ENCODE data around the gene MANBA. TPM values are rescaled to one million over a fixed set of nuclear protein-coding genes. Genes with fewer than 3 reads are reported as not detected.

The MANBA gene
- 10 to 100 TPM; 21.9 to 30.1 (median 24.5) TPM for total RNA-seq
- polyA plus RNA-seq: 10 to 100 TPM; 15.6 to 32.7 TPM
- long read RNA-seq, donor 1, transcript MANBA-201 (17 exons, 3,361 nt): major isoform, 15 of 37 reads
- long read RNA-seq, donor 1, partial matches to known transcripts: 11 of 37 reads
- long read RNA-seq, donor 1, other reads (novel, unspliced or antisense): 11 of 37 reads
- long read RNA-seq, donor 2, partial matches to known transcripts: 14 of 17 reads
- long read RNA-seq, donor 2, other reads (novel, unspliced or antisense): 0 of 17 reads
- long read RNA-seq, donor 3, transcript MANBA-201 (17 exons, 3,361 nt): major isoform, 16 of 25 reads
- long read RNA-seq, donor 3, partial matches to known transcripts: 5 of 25 reads
- long read RNA-seq, donor 3, other reads (novel, unspliced or antisense): 4 of 25 reads

- Histone ChIP-seq H3K27ac (peak within 1 kb of the TSS; percentile 9 to 50), H3K27me3 (no peaks in the 10 kb centered on the region), H3K36me3 (no peaks in the 10 kb centered on the region), H3K4me1 (ENCODE audit: insufficient read depth) (no peaks in the 10 kb centered on the region), H3K4me3 (peak within 1 kb of the TSS; percentile 98), H3K9me3 (no peaks in the 10 kb centered on the region)
- 0% methylated on average over 38 to 60 of the region's 60 CpGs for WGBS, 3 donors
- intact Hi-C loops (cut with DNase I): loop anchor here in 1 of 4 donors (10.0 kb wide), 1 partner anchor 54 kb away; no protein-coding TSS in a partner anchor
- TF ChIP-seq EP300 (IDR thresholded peaks at IDR 0.05): no peak
- TF ChIP-seq CTCF (IDR thresholded peaks at IDR 0.05): no peak
- TF ChIP-seq POLR2A (IDR thresholded peaks at IDR 0.05): no peak
- DNase-seq: peak; percentile 70 to 79 (median 74)
These were observed at the start of gene MANBA for GRCh38 chr4:102760645-102761295. Gene MANBA, minus strand, starts transcription at chr4:102760968. Its CDS starts 74 bp downstream, at chr4:102760894.

GRCh38 chr4:102809691-102810090, 48.9 kb upstream of the MANBA start:
- TF ChIP-seq CTCF (IDR thresholded peaks at IDR 0.05) (no peak), EP300 (IDR thresholded peaks at IDR 0.05) (no peak), POLR2A (IDR thresholded peaks at IDR 0.05) (no peak)
- no peak overlapping the region for H3K27ac ChIP-seq
- no peaks in the 10 kb centered on the region for H3K27me3 ChIP-seq
- H3K36me3 ChIP-seq: no peaks in the 10 kb centered on the region
- H3K4me1 ChIP-seq (ENCODE audit: insufficient read depth): peaks cover 10% of the 10 kb centered on the region
- 82 to 91% (median 86%) methylated on average over 2 of the region's 2 CpGs for WGBS, 3 donors
- H3K9me3 ChIP-seq: no peaks in the 10 kb centered on the region
- intact Hi-C loops (cut with DNase I): loop anchor here in 1 of 4 donors (10.0 kb wide), 1 partner anchor 45 kb away; the partner anchor contains the start of gene MANBA
- DNase-seq: no peak
- H3K4me3 ChIP-seq: no peak overlapping the region

GRCh38 chr4:102809190-102809589, 48.4 kb upstream of the MANBA start:
- Histone ChIP-seq H3K4me1 (ENCODE audit: insufficient read depth) (peaks cover 8% of the 10 kb centered on the region), H3K4me3 (no peak overlapping the region), H3K36me3 (no peaks in the 10 kb centered on the region), H3K9me3 (no peaks in the 10 kb centered on the region), H3K27me3 (no peaks in the 10 kb centered on the region), H3K27ac (no peak overlapping the region)
- DNase-seq: no peak
- intact Hi-C loops (cut with DNase I): no loop called here
- 60 to 76% (median 69%) methylated on average over 3 of the region's 3 CpGs for WGBS, 3 donors
- no peak for TF ChIP-seq POLR2A (IDR thresholded peaks at IDR 0.05)
- TF ChIP-seq EP300 (IDR thresholded peaks at IDR 0.05): no peak
- no peak for TF ChIP-seq CTCF (IDR thresholded peaks at IDR 0.05)

GRCh38 chr4:102808009-102808408, 47.2 kb upstream of the MANBA start:
- 73 to 77% (median 77%) methylated on average over 2 of the region's 2 CpGs for WGBS, 3 donors
- intact Hi-C loops (cut with DNase I): no loop called here
- Histone ChIP-seq H3K4me3 (no peak overlapping the region), H3K27ac (no peak overlapping the region), H3K27me3 (no peaks in the 10 kb centered on the region), H3K36me3 (no peaks in the 10 kb centered on the region), H3K9me3 (no peaks in the 10 kb centered on the region), H3K4me1 (ENCODE audit: insufficient read depth) (peaks cover 6% of the 10 kb centered on the region)
- TF ChIP-seq EP300 (IDR thresholded peaks at IDR 0.05): no peak
- no peak for TF ChIP-seq CTCF (IDR thresholded peaks at IDR 0.05)
- TF ChIP-seq POLR2A (IDR thresholded peaks at IDR 0.05): no peak
- DNase-seq: no peak

Measured in ovary (tissue), 10 donors.